ENCODE data around the gene GSTO2.

The GSTO2 gene

DNA sequence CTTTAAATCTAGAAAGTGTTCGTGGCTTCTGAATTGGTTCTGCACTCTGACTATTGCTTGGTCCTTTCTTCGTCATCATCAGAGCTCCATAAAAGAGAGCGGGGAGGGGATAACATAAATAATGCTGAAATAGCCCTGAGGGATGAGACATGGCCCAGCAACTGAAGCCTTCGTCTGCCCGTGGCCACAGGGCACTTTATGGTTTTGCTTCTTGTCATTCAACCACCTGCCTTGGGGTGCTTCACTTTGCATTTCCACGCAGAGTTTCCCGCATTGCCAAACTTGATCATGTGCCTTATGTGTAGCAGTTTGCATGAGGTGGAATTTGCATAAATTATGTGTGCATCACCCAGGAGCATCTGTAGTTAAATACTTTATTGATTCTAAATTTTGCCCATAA lies 15.9 kb downstream of the GSTO2 start:
- H3K36me3 ChIP-seq (replicated peaks; ENCODE audit: insufficient read depth, low read length): no peaks in the 10 kb centered on the region
- H2AFZ ChIP-seq (ENCODE audit: low read length): no peak overlapping the region
- DNase-seq: no peak
- no peaks in the 10 kb centered on the region for H3K27me3 ChIP-seq (replicated peaks; ENCODE audit: insufficient read depth, low read length)
- no peaks in the 10 kb centered on the region for H3K9me3 ChIP-seq (replicated peaks; ENCODE audit: insufficient read depth, low read length)
- H3K79me2 ChIP-seq (ENCODE audit: low read length): no peaks in the 10 kb centered on the region
- H3K9me2 ChIP-seq (replicated peaks; ENCODE audit: insufficient read depth, low read length): no peaks in the 10 kb centered on the region
- no peak overlapping the region for H3K4me2 ChIP-seq (ENCODE audit: low read depth, low read length)
- no peaks in the 10 kb centered on the region for H4K20me1 ChIP-seq (ENCODE audit: insufficient read depth, low read length)
- H3K9ac ChIP-seq (ENCODE audit: low read length): no peak overlapping the region
- 0 out of 2 replicates have a peak, but pooled peaks cover 3% of the 10 kb centered on the region for H3K4me1 ChIP-seq (ENCODE audit: low read length)
- H3K27ac ChIP-seq (ENCODE audit: low read length): no peak overlapping the region
- no peaks in the 10 kb centered on the region for H3F3A ChIP-seq (ENCODE audit: insufficient read depth, low read length)
- TF ChIP-seq, protein P1, sequence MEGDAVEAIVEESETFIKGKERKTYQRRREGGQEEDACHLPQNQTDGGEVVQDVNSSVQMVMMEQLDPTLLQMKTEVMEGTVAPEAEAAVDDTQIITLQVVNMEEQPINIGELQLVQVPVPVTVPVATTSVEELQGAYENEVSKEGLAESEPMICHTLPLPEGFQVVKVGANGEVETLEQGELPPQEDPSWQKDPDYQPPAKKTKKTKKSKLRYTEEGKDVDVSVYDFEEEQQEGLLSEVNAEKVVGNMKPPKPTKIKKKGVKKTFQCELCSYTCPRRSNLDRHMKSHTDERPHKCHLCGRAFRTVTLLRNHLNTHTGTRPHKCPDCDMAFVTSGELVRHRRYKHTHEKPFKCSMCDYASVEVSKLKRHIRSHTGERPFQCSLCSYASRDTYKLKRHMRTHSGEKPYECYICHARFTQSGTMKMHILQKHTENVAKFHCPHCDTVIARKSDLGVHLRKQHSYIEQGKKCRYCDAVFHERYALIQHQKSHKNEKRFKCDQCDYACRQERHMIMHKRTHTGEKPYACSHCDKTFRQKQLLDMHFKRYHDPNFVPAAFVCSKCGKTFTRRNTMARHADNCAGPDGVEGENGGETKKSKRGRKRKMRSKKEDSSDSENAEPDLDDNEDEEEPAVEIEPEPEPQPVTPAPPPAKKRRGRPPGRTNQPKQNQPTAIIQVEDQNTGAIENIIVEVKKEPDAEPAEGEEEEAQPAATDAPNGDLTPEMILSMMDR (IDR thresholded peaks at IDR 0.05; ENCODE audit: low read length): no peak
- TF ChIP-seq EZH2 (optimal IDR thresholded peaks at IDR 0.05; ENCODE audit: low read depth, low read length) (no peak), EZH2phosphoT487 (IDR thresholded peaks at IDR 0.05; ENCODE audit: low read length) (no peak)
- no peak overlapping the region for H3K4me3 ChIP-seq (ENCODE audit: low read length)

DNA sequence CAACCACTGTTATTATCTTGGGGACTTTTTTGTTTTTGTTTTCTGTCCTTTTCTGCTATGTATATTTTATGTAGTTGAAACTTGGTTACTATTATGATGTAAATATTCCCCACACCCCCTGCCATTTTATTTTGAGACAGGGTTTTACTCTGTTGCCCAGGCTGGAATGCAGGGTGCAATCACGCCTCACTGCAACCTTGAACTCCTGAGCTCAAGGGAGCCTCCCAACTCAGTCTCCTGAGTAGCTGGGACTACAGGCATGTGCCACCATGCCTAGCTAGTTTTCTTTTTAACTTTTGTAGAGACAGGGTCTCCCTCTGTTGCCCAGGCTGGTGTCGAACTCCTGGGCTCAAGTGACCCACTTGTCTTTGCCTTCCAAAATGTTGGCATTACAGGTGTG lies 18.0 kb downstream of the GSTO2 start:
- no peak overlapping the region for H3K4me2 ChIP-seq (ENCODE audit: low read depth, low read length)
- H4K20me1 ChIP-seq (ENCODE audit: insufficient read depth, low read length): no peaks in the 10 kb centered on the region
- H3K36me3 ChIP-seq (replicated peaks; ENCODE audit: insufficient read depth, low read length): no peaks in the 10 kb centered on the region
- no peaks in the 10 kb centered on the region for H3K27me3 ChIP-seq (replicated peaks; ENCODE audit: insufficient read depth, low read length)
- no peak overlapping the region for H3K4me3 ChIP-seq (ENCODE audit: low read length)
- no peaks in the 10 kb centered on the region for H3K9me2 ChIP-seq (replicated peaks; ENCODE audit: insufficient read depth, low read length)
- H3K27ac ChIP-seq (ENCODE audit: low read length): no peak overlapping the region
- TF ChIP-seq, protein P1 (IDR thresholded peaks at IDR 0.05; ENCODE audit: low read length): no peak
- TF ChIP-seq EZH2phosphoT487 (IDR thresholded peaks at IDR 0.05; ENCODE audit: low read length): no peak
- no peak for TF ChIP-seq EZH2 (optimal IDR thresholded peaks at IDR 0.05; ENCODE audit: low read depth, low read length)
- no peak for DNase-seq
- no peaks in the 10 kb centered on the region for H3F3A ChIP-seq (ENCODE audit: insufficient read depth, low read length)
- H2AFZ ChIP-seq (ENCODE audit: low read length): no peak overlapping the region
- no peaks in the 10 kb centered on the region for H3K9me3 ChIP-seq (replicated peaks; ENCODE audit: insufficient read depth, low read length)
- H3K9ac ChIP-seq (ENCODE audit: low read length): no peak overlapping the region
- H3K4me1 ChIP-seq (ENCODE audit: low read length): 0 out of 2 replicates have a peak, but pooled peaks cover 3% of the 10 kb centered on the region
- no peaks in the 10 kb centered on the region for H3K79me2 ChIP-seq (ENCODE audit: low read length)

DNA sequence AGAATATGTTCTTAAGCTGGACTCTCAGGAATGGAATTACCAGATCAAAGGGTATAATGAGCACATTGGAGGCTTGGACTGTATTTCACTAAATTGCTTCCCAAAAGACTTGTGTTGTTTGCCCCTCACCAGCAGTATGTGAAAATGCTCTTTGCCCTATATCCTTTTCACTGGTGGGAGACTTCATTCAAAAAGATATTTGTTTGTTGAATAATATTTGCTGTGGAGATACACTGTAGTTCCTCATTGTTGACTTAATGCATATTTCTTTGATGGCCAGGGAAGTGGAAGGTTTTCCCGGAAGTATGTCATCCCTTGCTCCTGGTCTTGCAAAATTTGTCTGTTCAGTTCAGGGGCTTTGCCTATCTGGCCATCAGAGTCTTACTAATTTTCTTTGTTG lies 19.4 kb downstream of the GSTO2 start:
- no peaks in the 10 kb centered on the region for H3F3A ChIP-seq (ENCODE audit: insufficient read depth, low read length)
- H3K9me3 ChIP-seq (replicated peaks; ENCODE audit: insufficient read depth, low read length): no peaks in the 10 kb centered on the region
- H3K4me1 ChIP-seq (ENCODE audit: low read length): 0 out of 2 replicates have a peak, but pooled peaks cover 3% of the 10 kb centered on the region
- H3K9me2 ChIP-seq (replicated peaks; ENCODE audit: insufficient read depth, low read length): no peaks in the 10 kb centered on the region
- H3K27ac ChIP-seq (ENCODE audit: low read length): no peak overlapping the region
- H3K9ac ChIP-seq (ENCODE audit: low read length): no peak overlapping the region
- no peak overlapping the region for H3K4me2 ChIP-seq (ENCODE audit: low read depth, low read length)
- no peaks in the 10 kb centered on the region for H3K79me2 ChIP-seq (ENCODE audit: low read length)
- no peak overlapping the region for H2AFZ ChIP-seq (ENCODE audit: low read length)
- TF ChIP-seq, protein P1 (IDR thresholded peaks at IDR 0.05; ENCODE audit: low read length): no peak
- TF ChIP-seq EZH2phosphoT487 (IDR thresholded peaks at IDR 0.05; ENCODE audit: low read length): no peak
- TF ChIP-seq EZH2 (optimal IDR thresholded peaks at IDR 0.05; ENCODE audit: low read depth, low read length): no peak
- no peaks in the 10 kb centered on the region for H3K36me3 ChIP-seq (replicated peaks; ENCODE audit: insufficient read depth, low read length)
- no peaks in the 10 kb centered on the region for H3K27me3 ChIP-seq (replicated peaks; ENCODE audit: insufficient read depth, low read length)
- no peak for DNase-seq
- H4K20me1 ChIP-seq (ENCODE audit: insufficient read depth, low read length): no peaks in the 10 kb centered on the region
- H3K4me3 ChIP-seq (ENCODE audit: low read length): no peak overlapping the region

All from MM.1S (cell line).